SK-N-SH treated with all-trans-retinoic acid at 6 μM for 48 hours (cell line): Measurements from ENCODE around the gene MUC5B.

ENCODE experiments used
- ARNTL ChIP-seq: fragments of 450-650 bp; formaldehyde crosslinking; IDR thresholded peaks from 2 replicates; pipeline ENCODE4 v1.5.0; 2020; ENCODE audit warnings: low read depth, mild to moderate bottlenecking, moderate library complexity, borderline replicate concordance
- GLIS3 ChIP-seq: fragments of 250-450 bp; sonication (Bioruptor Pico); IDR thresholded peaks from 2 replicates; pipeline ENCODE4 v1.5.0; 2020; ENCODE audit warnings: mild to moderate bottlenecking, moderate library complexity
- PPARA ChIP-seq: fragments of 250-450 bp; sonication (Bioruptor Pico); IDR thresholded peaks from 2 replicates; pipeline ENCODE4 v1.5.0; 2020; ENCODE audit warnings: mild to moderate bottlenecking, borderline replicate concordance
- RARB ChIP-seq: fragments of 250-450 bp; sonication (Bioruptor Pico); IDR thresholded peaks from 2 replicates; pipeline ENCODE4 v1.8.0; 2021; ENCODE audit warnings: mild to moderate bottlenecking, moderate library complexity
- TCF4 ChIP-seq: fragments of 250-450 bp; sonication (Bioruptor Pico); IDR thresholded peaks from 2 replicates; pipeline ENCODE4 v1.8.0; 2021; ENCODE audit warnings: mild to moderate bottlenecking, moderate library complexity, borderline replicate concordance
- ZFP3 ChIP-seq: fragments of 250-450 bp; sonication (Bioruptor Pico); IDR thresholded peaks from 2 replicates; pipeline ENCODE4 v1.5.0; 2020; ENCODE audit warnings: mild to moderate bottlenecking, moderate library complexity
- ZNF565 ChIP-seq: fragments of 450-650 bp; formaldehyde crosslinking; conservative IDR thresholded peaks from 2 replicates; pipeline ENCODE4 v1.5.0; 2020; ENCODE audit warnings: low read depth, mild to moderate bottlenecking, moderate library complexity
- TF ChIP-seq, protein P1 (sequence below): fragments of 250-450 bp; sonication (Bioruptor Pico); IDR thresholded peaks from 2 replicates; pipeline ENCODE4 v1.8.0; 2020; ENCODE audit warnings: mild to moderate bottlenecking, moderate library complexity, borderline replicate concordance
- TF ChIP-seq, protein P2 (sequence below): fragments of 250-450 bp; sonication (Bioruptor Pico); IDR thresholded peaks from 2 replicates; pipeline ENCODE4 v1.5.1; 2021; ENCODE audit warnings: mild to moderate bottlenecking, moderate library complexity

DNA sequence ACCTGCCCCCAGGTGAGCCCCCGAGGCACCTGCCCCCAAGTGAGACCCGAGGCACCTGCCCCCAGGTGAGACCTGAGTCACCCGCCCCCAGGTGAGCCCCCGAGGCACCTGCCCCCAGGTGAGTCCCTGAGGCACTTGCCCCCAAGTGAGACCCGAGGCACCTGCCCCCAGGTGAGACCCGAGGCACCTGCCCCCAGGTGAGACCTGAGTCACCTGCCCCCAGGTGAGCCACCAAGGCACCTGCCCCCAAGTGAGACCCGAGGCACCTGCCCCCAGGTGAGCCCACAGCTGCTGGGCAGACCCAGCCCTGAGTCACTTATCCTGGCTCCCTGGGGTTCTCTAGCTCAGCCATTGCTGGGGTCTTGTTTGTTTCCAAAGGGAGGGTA is 36.2 kb downstream of the MUC5B start:
- TF ChIP-seq, protein P1, sequence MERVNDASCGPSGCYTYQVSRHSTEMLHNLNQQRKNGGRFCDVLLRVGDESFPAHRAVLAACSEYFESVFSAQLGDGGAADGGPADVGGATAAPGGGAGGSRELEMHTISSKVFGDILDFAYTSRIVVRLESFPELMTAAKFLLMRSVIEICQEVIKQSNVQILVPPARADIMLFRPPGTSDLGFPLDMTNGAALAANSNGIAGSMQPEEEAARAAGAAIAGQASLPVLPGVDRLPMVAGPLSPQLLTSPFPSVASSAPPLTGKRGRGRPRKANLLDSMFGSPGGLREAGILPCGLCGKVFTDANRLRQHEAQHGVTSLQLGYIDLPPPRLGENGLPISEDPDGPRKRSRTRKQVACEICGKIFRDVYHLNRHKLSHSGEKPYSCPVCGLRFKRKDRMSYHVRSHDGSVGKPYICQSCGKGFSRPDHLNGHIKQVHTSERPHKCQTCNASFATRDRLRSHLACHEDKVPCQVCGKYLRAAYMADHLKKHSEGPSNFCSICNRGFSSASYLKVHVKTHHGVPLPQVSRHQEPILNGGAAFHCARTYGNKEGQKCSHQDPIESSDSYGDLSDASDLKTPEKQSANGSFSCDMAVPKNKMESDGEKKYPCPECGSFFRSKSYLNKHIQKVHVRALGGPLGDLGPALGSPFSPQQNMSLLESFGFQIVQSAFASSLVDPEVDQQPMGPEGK (CRISPR knock-in tag): no peak
- TF ChIP-seq ZNF565 (CRISPR knock-in tag) (no peak), RARB (no peak), ARNTL (CRISPR knock-in tag) (no peak), ZFP3 (no peak), PPARA (CRISPR knock-in tag) (no peak), GLIS3 (CRISPR knock-in tag) (no peak), TCF4 (no peak)
- TF ChIP-seq, protein P2, sequence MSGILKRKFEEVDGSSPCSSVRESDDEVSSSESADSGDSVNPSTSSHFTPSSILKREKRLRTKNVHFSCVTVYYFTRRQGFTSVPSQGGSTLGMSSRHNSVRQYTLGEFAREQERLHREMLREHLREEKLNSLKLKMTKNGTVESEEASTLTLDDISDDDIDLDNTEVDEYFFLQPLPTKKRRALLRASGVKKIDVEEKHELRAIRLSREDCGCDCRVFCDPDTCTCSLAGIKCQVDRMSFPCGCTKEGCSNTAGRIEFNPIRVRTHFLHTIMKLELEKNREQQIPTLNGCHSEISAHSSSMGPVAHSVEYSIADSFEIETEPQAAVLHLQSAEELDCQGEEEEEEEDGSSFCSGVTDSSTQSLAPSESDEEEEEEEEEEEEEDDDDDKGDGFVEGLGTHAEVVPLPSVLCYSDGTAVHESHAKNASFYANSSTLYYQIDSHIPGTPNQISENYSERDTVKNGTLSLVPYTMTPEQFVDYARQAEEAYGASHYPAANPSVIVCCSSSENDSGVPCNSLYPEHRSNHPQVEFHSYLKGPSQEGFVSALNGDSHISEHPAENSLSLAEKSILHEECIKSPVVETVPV (CRISPR knock-in tag): no peak
